B cell (primary cell): Measurements from ENCODE around the gene ZC3H12C. TPM values are rescaled to one million over a fixed set of nuclear protein-coding genes. Genes with fewer than 3 reads are reported as not detected.

Experiments
- ATAC-seq: fragments of 200-7000 bp; cut with Tn5 transposase; one replicate; pipeline ENCODE4 v1.10.0; 2021; ENCODE audit warnings: low read depth, mild to moderate bottlenecking, moderate number of reproducible peaks, moderate library complexity
- CTCF ChIA-PET: fragments of 350-600 bp; sonication (Branson Sonifier 250); formaldehyde crosslinking; loops from one replicate; lab custom pipeline; 2021; ENCODE audit warnings: antibody characterized with exemption, inconsistent platforms; lab: Charles Lee
- POLR2A ChIA-PET: fragments of 350-600 bp; sonication (Branson Sonifier 250); formaldehyde crosslinking; loops from one replicate; lab custom pipeline; 2021; ENCODE audit warnings: antibody characterized with exemption; lab: Charles Lee
- DNase-seq: peaks from one replicate; pipeline ENCODE4 v3.0.0; 2013
- H2AFZ ChIP-seq: 2 replicates; pipeline ENCODE4 v1.6.1; 2012; ENCODE audit warnings: mild to moderate bottlenecking, low read depth, low read length; ENCODE audit not compliant: insufficient read depth, poor library complexity, severe bottlenecking
- H3K27ac ChIP-seq, 2 donors: 1 replicate in 1 of 2; 2 replicates in 1 of 2; pipeline ENCODE4 v1.5.1; 2012 to 2013; ENCODE audit warnings: low read length in 2 of 2, mild to moderate bottlenecking in 2 of 2, moderate library complexity in 1 of 2
- H3K27me3 ChIP-seq, 4 experiments: fragments of 200-600 bp in 1 of 4; sonication (generic) in 1 of 4; replicated peaks in 1 of 4; 1 replicate in 2 of 4; 2 replicates in 2 of 4; pipeline versions ENCODE4 v1.6.1 to v1.7.0; 2013 to 2016; ENCODE audit warnings: low read length in 3 of 4, mild to moderate bottlenecking in 2 of 4, mixed read lengths in 1 of 4, moderate library complexity in 1 of 4; ENCODE audit not compliant: insufficient read depth in 4 of 4, control insufficient read depth in 3 of 4; ENCODE audit errors: control extremely low read depth in 1 of 4
- H3K36me3 ChIP-seq, 2 experiments: replicated peaks in 1 of 2; 1 replicate in 1 of 2; 2 replicates in 1 of 2; pipeline versions ENCODE4 v1.6.1 to v1.7.1; 2013; ENCODE audit warnings: low read length in 1 of 2; ENCODE audit not compliant: insufficient read depth in 2 of 2, control insufficient read depth in 1 of 2; ENCODE audit errors: control extremely low read depth in 1 of 2, extremely low read depth in 1 of 2
- H3K4me1 ChIP-seq, 2 donors: fragments of 200-600 bp in 1 of 2; sonication (generic) in 1 of 2; 1 replicate in 1 of 2; 2 replicates in 1 of 2; pipeline versions ENCODE4 v1.5.1 to v1.6.1; 2013 to 2017; ENCODE audit warnings: low read length in 2 of 2; ENCODE audit not compliant: control insufficient read depth in 2 of 2, insufficient read depth in 2 of 2
- H3K4me2 ChIP-seq: replicated peaks from 2 replicates; pipeline ENCODE3; 2012; ENCODE audit warnings: mild to moderate bottlenecking, low read depth, low read length; ENCODE audit not compliant: poor library complexity, severe bottlenecking
- H3K4me3 ChIP-seq, 5 experiments: fragments of 200-600 bp in 1 of 5; sonication (generic) in 1 of 5; 1 replicate in 3 of 5; 2 replicates in 2 of 5; pipeline versions ENCODE4 v1.5.1 to v1.7.0; 2011 to 2016; ENCODE audit warnings: low read length in 4 of 5, mild to moderate bottlenecking in 4 of 5, low read depth in 2 of 5, control low read depth in 1 of 5, moderate library complexity in 1 of 5; ENCODE audit not compliant: insufficient read depth in 1 of 5; ENCODE audit errors: control extremely low read depth in 1 of 5, extremely low read depth in 1 of 5
- H3K79me2 ChIP-seq: fragments of 200-600 bp; sonication (generic); one replicate; pipeline ENCODE4 v1.6.0; 2016; ENCODE audit warnings: low read length; ENCODE audit not compliant: control insufficient read depth, insufficient read depth
- H3K9ac ChIP-seq: fragments of 200-600 bp; sonication (generic); 2 replicates; pipeline ENCODE4 v1.6.1; 2017; ENCODE audit warnings: mild to moderate bottlenecking, low read length, moderate library complexity
- H3K9me3 ChIP-seq, 3 donors: one replicate each; pipeline versions ENCODE4 v1.6.1 to v1.7.1; 2013; ENCODE audit warnings: low read length in 2 of 3; ENCODE audit not compliant: control insufficient read depth in 2 of 3, insufficient read depth in 1 of 3; ENCODE audit errors: control extremely low read depth in 1 of 3
- H4K20me1 ChIP-seq: 2 replicates; pipeline ENCODE4 v1.6.0; 2012; ENCODE audit warnings: mild to moderate bottlenecking, low read length; ENCODE audit not compliant: insufficient read depth, control insufficient read depth, poor library complexity, severe bottlenecking
- H3K27ac Mint-ChIP-seq: one replicate; pipeline ENCODE4 v1.8.0; 2021; ENCODE audit warnings: mixed read lengths
- H3K27me3 Mint-ChIP-seq: one replicate; pipeline ENCODE4 v1.8.0; 2021; ENCODE audit warnings: mixed read lengths
- H3K4me1 Mint-ChIP-seq: one replicate; pipeline ENCODE4 v1.8.0; 2021; ENCODE audit warnings: mixed read lengths
- H3K4me3 Mint-ChIP-seq: one replicate; pipeline ENCODE4 v1.8.0; 2021; ENCODE audit warnings: mixed read lengths
- H3K9me3 Mint-ChIP-seq: one replicate; pipeline ENCODE4 v1.8.0; 2022; ENCODE audit warnings: mixed read lengths; ENCODE audit not compliant: insufficient read depth
- CTCF ChIP-seq: fragments of 200-600 bp; IDR thresholded peaks from one replicate; pipeline ENCODE4 v1.8.0; 2022; ENCODE audit warnings: antibody characterized with exemption, mild to moderate bottlenecking
- EZH2 ChIP-seq: IDR thresholded peaks from 2 replicates; pipeline ENCODE4 v1.6.1; 2012; ENCODE audit warnings: borderline replicate concordance, low read depth, mild to moderate bottlenecking, moderate library complexity, low read length; ENCODE audit not compliant: insufficient read depth, poor library complexity, severe bottlenecking
- WGBS: methylation state at CpG from one replicate; pipeline ENCODE4 v1.1.5; 2013; ENCODE audit warnings: missing lambda C conversion rate; ENCODE audit not compliant: insufficient coverage; 5-methylcytosine and 5-hydroxymethylcytosine counted together
- intact Hi-C: fragments of 100-400 bp; cut with micrococcal nuclease; formaldehyde crosslinking; loops from one replicate; pipeline ENCODE4 v1.10.0; 2022
- polyA plus RNA-seq: library from polyadenylated mRNA; depleted of rRNA; stranded (reverse); fragments of >200 nt; gene quantifications from 2 replicates; pipeline ENCODE4 v1.2.3, GENCODE V29; 2012
- total RNA-seq, 2 donors: library from RNA; stranded (reverse); fragments of 120-200 nt in 1 of 2; gene quantifications; 1 replicate in 1 of 2; 2 replicates in 1 of 2; pipeline versions ENCODE4 v1.2.3 to v1.2.4, GENCODE V29; 2013 to 2022

The ZC3H12C gene
- total and polyA plus RNA-seq, 2 donors (not counting 1 experiment from before 2014, with no cell fraction given) = 0.01 to 0.10 TPM

- Histone ChIP-seq H2AFZ (no peak overlapping the region), H3K79me2 (no peaks in the 10 kb centered on the region), H3K9me3 (peaks cover 3 to 8% (median 7%) of the 10 kb centered on the region in 3 donors), H3K4me1 (no peaks in the 10 kb centered on the region), H3K36me3 (no peaks in the 10 kb centered on the region), H3K27me3 (no peaks in the 10 kb centered on the region), H3K4me2 (no peak overlapping the region), H4K20me1 (no peaks in the 10 kb centered on the region), H3K4me3 (no peak overlapping the region), H3K9ac (no peak overlapping the region), H3K27ac (no peak overlapping the region)
- Mint-ChIP-seq H3K9me3 (no peaks in the 10 kb centered on the region), H3K27ac (no peak overlapping the region), H3K27me3 (peaks cover 16% of the 10 kb centered on the region), H3K4me1 (no peaks in the 10 kb centered on the region), H3K4me3 (no peak overlapping the region)
- DNase-seq = no peak
- CTCF ChIA-PET = no interaction called here
- ATAC-seq = no peak
- intact Hi-C loops = no loop called here
- no peak for TF ChIP-seq EZH2
- TF ChIP-seq CTCF = no peak
- no CpG with 5 or more reads among the region's 2 CpGs for WGBS
- POLR2A ChIA-PET = no interaction called here
Observed at GRCh38 chr11:110106713-110107274, 13.6 kb downstream of the ZC3H12C start.

GRCh38 chr11:110110854-110111253, 17.7 kb downstream of the ZC3H12C start:
- H3K4me1 ChIP-seq = no peaks in the 10 kb centered on the region
- no peak overlapping the region for H3K4me3 ChIP-seq
- 95% methylated on average over 3 of the region's 4 CpGs for WGBS
- TF ChIP-seq EZH2 (no peak), CTCF (no peak)
- DNase-seq = no peak
- H3K4me2 ChIP-seq = no peak overlapping the region
- no peak for ATAC-seq
- H3K36me3 ChIP-seq = no peaks in the 10 kb centered on the region
- H4K20me1 ChIP-seq = no peaks in the 10 kb centered on the region
- intact Hi-C loops = no loop called here
- H2AFZ ChIP-seq = no peak overlapping the region
- Mint-ChIP-seq H3K27me3 (peaks cover 14% of the 10 kb centered on the region), H3K9me3 (no peaks in the 10 kb centered on the region), H3K4me3 (no peak overlapping the region), H3K27ac (no peak overlapping the region), H3K4me1 (no peaks in the 10 kb centered on the region)
- no peaks in the 10 kb centered on the region for H3K27me3 ChIP-seq
- POLR2A ChIA-PET = interaction anchor here (0.6 kb wide), 1 partner anchor 94 kb away, joined by 5 read pairs; no protein-coding TSS in a partner anchor
- H3K79me2 ChIP-seq = no peaks in the 10 kb centered on the region
- CTCF ChIA-PET = no interaction called here
- H3K27ac ChIP-seq = no peak overlapping the region
- no peak overlapping the region for H3K9ac ChIP-seq
- H3K9me3 ChIP-seq = peaks cover 3 to 8% (median 7%) of the 10 kb centered on the region in 3 donors
